Measurements from ENCODE around the gene TACSTD2.
"Not testable (repeated sequence)": the region's sequence is repeated elsewhere in the genome, so short reads cannot be mapped to it uniquely, and the experiment has no call there.

Gene TACSTD2

DNA sequence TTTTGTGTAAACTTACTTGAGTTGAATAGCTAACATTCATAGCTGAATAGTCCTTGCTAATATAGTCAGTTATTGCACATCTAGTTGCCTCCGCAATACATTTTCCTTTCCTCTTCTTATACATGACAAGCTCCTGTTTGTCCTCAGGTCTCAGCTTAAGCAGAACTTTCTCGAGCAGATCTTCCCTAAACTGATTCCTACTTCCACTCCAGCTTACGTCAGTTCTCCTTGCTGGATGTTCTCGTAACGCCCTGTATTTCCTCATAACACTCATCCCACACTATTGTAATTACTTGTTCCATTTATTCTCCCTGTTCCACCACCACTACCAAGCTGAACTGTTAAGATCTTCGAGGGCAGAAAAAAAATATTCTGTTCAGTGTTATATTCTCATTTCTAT lies 15.4 kb downstream of the TACSTD2 start:
- CTCF ChIA-PET = no interaction called here
- no peak for TF ChIP-seq ZNF384 (IDR thresholded peaks at IDR 0.05)
- no peak for TF ChIP-seq TARDBP (IDR thresholded peaks at IDR 0.05)
- no peak for TF ChIP-seq PKNOX1 (IDR thresholded peaks at IDR 0.05)
- TF ChIP-seq FOXM1 (IDR thresholded peaks at IDR 0.05; ENCODE audit: borderline replicate concordance) = no peak
- no peak for TF ChIP-seq FOXK2 (IDR thresholded peaks at IDR 0.05)
- TF ChIP-seq NFRKB (IDR thresholded peaks at IDR 0.05) = no peak
- no peak for TF ChIP-seq FOXA1 (IDR thresholded peaks at IDR 0.05)
- TF ChIP-seq BHLHE40 (IDR thresholded peaks at IDR 0.05; ENCODE audit: borderline replicate concordance) = no peak
- TF ChIP-seq CTBP1 (IDR thresholded peaks at IDR 0.05; ENCODE audit: borderline replicate concordance) = no peak
- TF ChIP-seq HDGF (IDR thresholded peaks at IDR 0.05; ENCODE audit: borderline replicate concordance) = no peak
- no peak for TF ChIP-seq SP1 (IDR thresholded peaks at IDR 0.05)
- no peak for TF ChIP-seq L3MBTL2 (conservative IDR thresholded peaks at IDR 0.05)
- no peak for TF ChIP-seq SUZ12 (IDR thresholded peaks at IDR 0.05)
- no peak for TF ChIP-seq LEF1 (IDR thresholded peaks at IDR 0.05; ENCODE audit: borderline replicate concordance)
- TF ChIP-seq ARNT (IDR thresholded peaks at IDR 0.05) = no peak
- TF ChIP-seq ELF4 (IDR thresholded peaks at IDR 0.05) = no peak
- POLR2A ChIA-PET = no interaction called here

DNA sequence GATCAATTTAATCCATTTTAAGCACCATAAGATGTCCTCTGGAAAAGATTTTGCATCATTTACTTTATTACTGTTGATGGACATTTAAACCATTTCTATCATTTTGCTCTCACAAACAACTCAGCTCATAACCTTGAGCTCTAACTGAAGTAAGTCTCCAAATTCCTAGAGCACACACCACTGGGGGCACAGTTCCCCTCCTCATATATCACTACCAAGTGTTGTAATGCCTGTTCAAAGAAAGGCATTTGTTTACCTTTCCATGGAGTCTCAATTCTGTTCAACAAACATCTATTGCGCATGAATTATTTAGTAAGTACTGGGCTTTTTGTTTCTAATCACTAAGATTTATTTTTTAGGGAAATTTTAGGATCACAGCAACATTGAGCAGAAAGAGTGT lies 21.7 kb downstream of the TACSTD2 start:
- CTCF ChIA-PET = interaction anchor here (0.7 kb wide), 1 partner anchor 9 kb away, joined by 3 read pairs; the partner anchor contains the start of gene OMA1
- DNase-seq (ENCODE audit: extremely low spot score) = no peak
- TF ChIP-seq BHLHE40 (IDR thresholded peaks at IDR 0.05; ENCODE audit: borderline replicate concordance) (no peak), ZNF384 (IDR thresholded peaks at IDR 0.05) (no peak), HDGF (IDR thresholded peaks at IDR 0.05; ENCODE audit: borderline replicate concordance) (no peak), TARDBP (IDR thresholded peaks at IDR 0.05) (no peak), LEF1 (IDR thresholded peaks at IDR 0.05; ENCODE audit: borderline replicate concordance) (no peak), FOXK2 (IDR thresholded peaks at IDR 0.05) (no peak), ELF4 (IDR thresholded peaks at IDR 0.05) (no peak), ARNT (IDR thresholded peaks at IDR 0.05) (no peak), L3MBTL2 (conservative IDR thresholded peaks at IDR 0.05) (no peak), PKNOX1 (IDR thresholded peaks at IDR 0.05) (no peak), SUZ12 (IDR thresholded peaks at IDR 0.05) (no peak), CTBP1 (IDR thresholded peaks at IDR 0.05; ENCODE audit: borderline replicate concordance) (no peak), FOXA1 (IDR thresholded peaks at IDR 0.05) (no peak), NFRKB (IDR thresholded peaks at IDR 0.05) (no peak), FOXM1 (IDR thresholded peaks at IDR 0.05; ENCODE audit: borderline replicate concordance) (no peak), SP1 (IDR thresholded peaks at IDR 0.05) (no peak)
- POLR2A ChIA-PET = no interaction called here

More for the DNA sequence above, 15.4 kb downstream of the TACSTD2 start:
- DNase-seq (ENCODE audit: extremely low spot score) = no peak

- POLR2A ChIA-PET = no interaction called here
- CTCF ChIA-PET = no interaction called here
- DNase-seq (ENCODE audit: extremely low spot score) = no peak
- TF ChIP-seq FOXA1 (IDR thresholded peaks at IDR 0.05) (no peak), FOXK2 (IDR thresholded peaks at IDR 0.05) (no peak), L3MBTL2 (conservative IDR thresholded peaks at IDR 0.05) (no peak), ELF4 (IDR thresholded peaks at IDR 0.05) (no peak), PKNOX1 (IDR thresholded peaks at IDR 0.05) (no peak), SP1 (IDR thresholded peaks at IDR 0.05) (no peak), NFRKB (IDR thresholded peaks at IDR 0.05) (no peak), HDGF (IDR thresholded peaks at IDR 0.05; ENCODE audit: borderline replicate concordance) (no peak), ZNF384 (IDR thresholded peaks at IDR 0.05) (no peak), CTBP1 (IDR thresholded peaks at IDR 0.05; ENCODE audit: borderline replicate concordance) (no peak)
These were observed 25.6 kb downstream of the TACSTD2 start for GRCh38 chr1:58551186-58552140.

DNA sequence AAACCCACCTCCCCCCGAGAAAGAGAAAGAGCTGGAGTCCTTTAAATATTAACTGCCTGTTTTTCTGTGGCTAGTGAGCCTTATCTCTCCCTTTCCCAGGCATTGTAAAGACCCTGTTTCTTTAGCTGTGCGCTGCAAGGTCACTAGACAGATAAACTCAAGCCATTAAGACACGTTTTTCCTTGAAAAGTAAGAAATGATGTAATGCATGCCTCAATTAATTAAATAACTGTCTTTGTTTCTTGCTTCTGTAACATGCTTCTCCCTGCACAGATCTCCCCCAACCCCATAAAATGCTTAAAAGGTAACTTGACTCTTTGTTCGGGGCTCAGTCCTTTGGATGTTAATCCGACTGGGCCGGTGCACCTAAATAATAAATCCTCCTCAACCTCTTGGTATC lies 27.8 kb downstream of the TACSTD2 start:
- CTCF ChIA-PET = interaction anchor here (0.6 to 1.0 kb wide), 3 partner anchors 53 to 258 kb away, joined by 3 to 5 read pairs (median 4); no protein-coding TSS in a partner anchor
- DNase-seq (ENCODE audit: extremely low spot score); POLR2A ChIA-PET: not testable (repeated sequence)

- DNase-seq (ENCODE audit: extremely low spot score) = no peak
- CTCF ChIA-PET = interaction anchor here (1.0 kb wide), 1 partner anchor 104 kb away, joined by 4 read pairs; no protein-coding TSS in a partner anchor
- TF ChIP-seq ELF4 (IDR thresholded peaks at IDR 0.05) = no peak
- TF ChIP-seq BHLHE40 (IDR thresholded peaks at IDR 0.05; ENCODE audit: borderline replicate concordance) = no peak
- no peak for TF ChIP-seq FOXK2 (IDR thresholded peaks at IDR 0.05)
- no peak for TF ChIP-seq L3MBTL2 (conservative IDR thresholded peaks at IDR 0.05)
- no peak for TF ChIP-seq SP1 (IDR thresholded peaks at IDR 0.05)
- TF ChIP-seq CTBP1 (IDR thresholded peaks at IDR 0.05; ENCODE audit: borderline replicate concordance) = no peak
- TF ChIP-seq FOXM1 (IDR thresholded peaks at IDR 0.05; ENCODE audit: borderline replicate concordance) = no peak
- TF ChIP-seq FOXA1 (IDR thresholded peaks at IDR 0.05) = no peak
- TF ChIP-seq TARDBP (IDR thresholded peaks at IDR 0.05) = no peak
- TF ChIP-seq LEF1 (IDR thresholded peaks at IDR 0.05; ENCODE audit: borderline replicate concordance) = no peak
- no peak for TF ChIP-seq SUZ12 (IDR thresholded peaks at IDR 0.05)
- POLR2A ChIA-PET = no interaction called here
These were observed 28.7 kb downstream of the TACSTD2 start for GRCh38 chr1:58548371-58548770.

All from HEK293T (cell line).